Calu3 (cell line): ENCODE results near the gene ZNF664. TPM values are rescaled to one million over a fixed set of nuclear protein-coding genes. Genes with fewer than 3 reads are reported as not detected.

Experiments
- BruUV-seq: library from RNA; stranded (reverse); fragments of 400-500 nt; replicated peaks from 2 replicates; lab custom pipeline; 2021; lab: Mats Ljungman, UMichigan
- CTCF ChIA-PET: fragments of 300-600 bp; sonication (Branson Sonifier 250); formaldehyde crosslinking; loops from one replicate; lab custom pipeline; 2022; ENCODE audit warnings: antibody characterized with exemption; lab: Charles Lee
- DNase-seq: peaks from one replicate; pipeline ENCODE4 v3.0.0; 2022
- H3K27ac Mint-ChIP-seq: one replicate; pipeline ENCODE4 v1.8.0; 2022; ENCODE audit warnings: mixed read lengths; ENCODE audit not compliant: unreplicated experiment
- H3K27me3 Mint-ChIP-seq: one replicate; pipeline ENCODE4 v1.8.0; 2022; ENCODE audit warnings: mixed read lengths; ENCODE audit not compliant: unreplicated experiment
- H3K36me3 Mint-ChIP-seq: one replicate; pipeline ENCODE4 v1.8.0; 2022; ENCODE audit warnings: mild to moderate bottlenecking, moderate library complexity, mixed read lengths; ENCODE audit not compliant: insufficient read depth, unreplicated experiment
- H3K4me1 Mint-ChIP-seq: one replicate; pipeline ENCODE4 v1.8.0; 2022; ENCODE audit warnings: mild to moderate bottlenecking, low read depth, mixed read lengths; ENCODE audit not compliant: unreplicated experiment
- H3K4me3 Mint-ChIP-seq: one replicate; pipeline ENCODE4 v1.8.0; 2022; ENCODE audit warnings: mild to moderate bottlenecking, low read depth, moderate library complexity, mixed read lengths; ENCODE audit not compliant: unreplicated experiment
- H3K9me3 Mint-ChIP-seq: one replicate; pipeline ENCODE4 v1.8.0; 2022; ENCODE audit warnings: low read depth, mixed read lengths; ENCODE audit not compliant: unreplicated experiment
- intact Hi-C: fragments of 100-400 bp; cut with micrococcal nuclease; formaldehyde crosslinking; loops from one replicate; pipeline ENCODE4 v1.10.0; 2022; ENCODE audit not compliant: unreplicated experiment
- total RNA-seq: library from RNA; stranded (reverse); gene quantifications from 2 replicates; pipeline ENCODE4 v1.2.3, GENCODE V29; 2022
- TF ChIP-seq, protein P1 (sequence below): fragments of 200-600 bp; IDR thresholded peaks from one replicate; pipeline ENCODE4 v1.8.0; 2022; ENCODE audit warnings: antibody characterized with exemption; ENCODE audit not compliant: unreplicated experiment

The ZNF664 gene
- total RNA-seq, 1 experiment from 2014 or later: 130 TPM

DNA sequence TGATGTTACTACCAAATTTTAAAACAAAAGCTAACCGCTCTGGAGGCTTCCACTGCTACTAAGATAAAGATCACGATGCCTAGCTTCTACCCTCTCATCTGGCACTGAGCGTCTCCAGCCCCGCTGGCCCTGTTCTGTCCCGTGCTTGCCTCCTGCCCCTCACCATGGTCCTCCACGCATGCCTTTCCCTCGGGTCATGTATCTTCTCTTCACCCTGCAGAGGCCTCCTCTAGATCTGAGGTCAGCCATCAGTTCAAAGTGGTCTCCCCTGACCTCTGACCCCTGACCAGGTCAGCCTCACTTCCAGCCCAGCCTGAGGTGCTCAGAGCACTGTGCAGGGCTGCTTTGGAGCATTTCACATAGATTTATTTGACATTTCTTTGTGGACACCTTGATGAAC is 28.3 kb downstream of the ZNF664 start:
- H3K36me3 Mint-ChIP-seq: no peaks in the 10 kb centered on the region
- H3K4me1 Mint-ChIP-seq: peaks cover 14% of the 10 kb centered on the region
- CTCF ChIA-PET: no interaction called here
- no peak overlapping the region for H3K4me3 Mint-ChIP-seq
- TF ChIP-seq, protein P1, sequence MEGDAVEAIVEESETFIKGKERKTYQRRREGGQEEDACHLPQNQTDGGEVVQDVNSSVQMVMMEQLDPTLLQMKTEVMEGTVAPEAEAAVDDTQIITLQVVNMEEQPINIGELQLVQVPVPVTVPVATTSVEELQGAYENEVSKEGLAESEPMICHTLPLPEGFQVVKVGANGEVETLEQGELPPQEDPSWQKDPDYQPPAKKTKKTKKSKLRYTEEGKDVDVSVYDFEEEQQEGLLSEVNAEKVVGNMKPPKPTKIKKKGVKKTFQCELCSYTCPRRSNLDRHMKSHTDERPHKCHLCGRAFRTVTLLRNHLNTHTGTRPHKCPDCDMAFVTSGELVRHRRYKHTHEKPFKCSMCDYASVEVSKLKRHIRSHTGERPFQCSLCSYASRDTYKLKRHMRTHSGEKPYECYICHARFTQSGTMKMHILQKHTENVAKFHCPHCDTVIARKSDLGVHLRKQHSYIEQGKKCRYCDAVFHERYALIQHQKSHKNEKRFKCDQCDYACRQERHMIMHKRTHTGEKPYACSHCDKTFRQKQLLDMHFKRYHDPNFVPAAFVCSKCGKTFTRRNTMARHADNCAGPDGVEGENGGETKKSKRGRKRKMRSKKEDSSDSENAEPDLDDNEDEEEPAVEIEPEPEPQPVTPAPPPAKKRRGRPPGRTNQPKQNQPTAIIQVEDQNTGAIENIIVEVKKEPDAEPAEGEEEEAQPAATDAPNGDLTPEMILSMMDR: no peak
- no peak overlapping the region for H3K27ac Mint-ChIP-seq
- no peak for DNase-seq
- intact Hi-C loops: no loop called here
- no TSS peak for BruUV-seq
- no peaks in the 10 kb centered on the region for H3K9me3 Mint-ChIP-seq
- no peaks in the 10 kb centered on the region for H3K27me3 Mint-ChIP-seq

DNA sequence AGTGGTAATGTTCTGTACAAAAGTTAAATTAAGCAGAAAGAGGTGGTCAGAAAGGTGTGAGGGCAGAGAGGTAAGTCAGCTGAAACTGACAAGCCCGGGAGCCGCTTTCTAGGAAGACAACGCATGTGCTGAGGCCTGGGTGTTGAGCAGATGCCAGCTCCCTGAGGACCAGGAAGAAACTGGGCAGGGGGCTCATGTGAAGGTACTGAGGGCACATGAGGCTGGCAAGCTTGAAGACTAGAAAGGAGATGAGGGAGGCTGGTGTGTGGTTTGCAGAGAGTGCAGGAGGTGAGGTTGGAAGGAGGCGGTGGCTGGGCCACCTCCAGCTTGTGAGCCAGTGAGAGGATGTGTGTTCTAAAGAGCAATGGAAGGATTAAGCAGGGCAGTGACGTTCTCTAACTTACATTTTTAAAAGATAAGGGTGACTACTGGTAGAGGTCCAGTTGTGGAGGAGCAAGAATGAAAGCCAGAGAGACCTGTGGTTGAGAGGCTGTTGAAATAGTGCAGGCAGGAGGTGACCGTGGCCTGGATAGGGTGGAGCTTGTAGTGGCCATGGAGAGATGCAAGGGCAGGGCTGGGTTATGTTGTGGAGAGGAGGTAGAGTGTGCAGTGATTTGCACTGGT is 29.1 kb downstream of the ZNF664 start:
- Mint-ChIP-seq H3K9me3 (no peaks in the 10 kb centered on the region), H3K27ac (no peak overlapping the region), H3K4me3 (no peak overlapping the region), H3K4me1 (peaks cover 13% of the 10 kb centered on the region), H3K27me3 (no peaks in the 10 kb centered on the region), H3K36me3 (peaks cover 1% of the 10 kb centered on the region)
- CTCF ChIA-PET: no interaction called here
- TF ChIP-seq, protein P1: no peak
- no peak for DNase-seq
- BruUV-seq: no TSS peak
- intact Hi-C loops: no loop called here

DNA sequence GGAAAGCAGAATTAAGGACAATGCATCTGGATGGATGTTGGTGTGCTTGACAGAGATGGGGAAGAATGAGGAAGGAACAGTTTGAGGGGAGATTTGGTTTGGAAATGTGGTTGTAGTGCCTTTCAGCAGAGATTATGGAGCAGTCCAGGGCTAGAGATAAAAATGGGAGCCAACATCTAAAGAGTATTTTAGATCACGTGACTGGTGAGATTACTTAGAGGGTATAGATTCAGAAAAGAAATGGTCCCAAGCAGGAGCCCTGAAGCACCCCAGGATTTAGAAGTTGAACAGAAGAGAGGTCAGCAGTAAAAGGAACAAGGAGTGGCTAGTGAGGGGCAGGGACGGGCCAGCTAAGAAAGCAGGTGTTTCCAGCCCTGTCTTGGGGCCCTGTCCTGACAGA is 29.6 kb downstream of the ZNF664 start:
- Mint-ChIP-seq H3K9me3 (no peaks in the 10 kb centered on the region), H3K4me1 (peaks cover 17% of the 10 kb centered on the region), H3K4me3 (no peak overlapping the region), H3K27ac (no peak overlapping the region), H3K27me3 (no peaks in the 10 kb centered on the region), H3K36me3 (peaks cover 6% of the 10 kb centered on the region)
- intact Hi-C loops: no loop called here
- TF ChIP-seq, protein P1: no peak
- DNase-seq: no peak
- CTCF ChIA-PET: no interaction called here
- no TSS peak for BruUV-seq

DNA sequence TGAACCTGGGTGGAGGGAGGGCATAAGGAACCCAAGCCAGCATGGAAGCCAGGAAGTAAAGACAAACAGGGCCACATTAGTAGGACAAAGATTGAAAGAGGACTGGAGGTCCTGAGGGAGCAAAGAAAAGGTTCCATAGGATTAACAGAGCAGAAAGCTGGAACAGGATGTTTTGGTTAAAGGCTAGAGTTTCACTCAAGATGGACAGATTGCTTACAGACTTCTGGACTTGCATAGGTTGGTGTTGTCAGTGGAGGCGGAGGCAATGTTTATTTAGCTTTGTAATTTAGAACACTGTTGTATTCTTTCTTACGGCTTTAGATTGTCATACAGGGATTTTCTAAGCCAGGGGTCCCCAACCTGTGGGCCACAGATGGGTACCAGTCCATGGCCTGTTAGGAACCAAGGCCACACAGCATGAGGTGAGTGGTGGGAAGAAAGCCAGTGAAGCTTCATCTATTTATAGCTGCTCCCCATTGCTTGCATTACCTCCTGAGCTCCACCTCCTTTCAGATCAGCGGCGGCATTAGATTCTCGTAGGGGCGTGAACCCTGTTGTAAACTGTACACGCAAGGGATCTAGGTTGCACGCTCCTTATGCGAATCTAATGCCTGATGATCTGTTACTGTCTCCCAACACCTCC is 31.3 kb downstream of the ZNF664 start:
- BruUV-seq: no TSS peak
- CTCF ChIA-PET: interaction anchor here (0.6 kb wide), 1 partner anchor 527 kb away, joined by 7 read pairs; no protein-coding TSS in a partner anchor
- Mint-ChIP-seq H3K36me3 (peaks cover 13% of the 10 kb centered on the region), H3K27ac (no peak overlapping the region), H3K4me3 (no peak overlapping the region), H3K4me1 (peaks cover 30% of the 10 kb centered on the region), H3K27me3 (no peaks in the 10 kb centered on the region), H3K9me3 (no peaks in the 10 kb centered on the region)
- TF ChIP-seq, protein P1: no peak
- DNase-seq: no peak
- intact Hi-C loops: no loop called here
